Measurements from ENCODE around the gene PTPRG.

DNA sequence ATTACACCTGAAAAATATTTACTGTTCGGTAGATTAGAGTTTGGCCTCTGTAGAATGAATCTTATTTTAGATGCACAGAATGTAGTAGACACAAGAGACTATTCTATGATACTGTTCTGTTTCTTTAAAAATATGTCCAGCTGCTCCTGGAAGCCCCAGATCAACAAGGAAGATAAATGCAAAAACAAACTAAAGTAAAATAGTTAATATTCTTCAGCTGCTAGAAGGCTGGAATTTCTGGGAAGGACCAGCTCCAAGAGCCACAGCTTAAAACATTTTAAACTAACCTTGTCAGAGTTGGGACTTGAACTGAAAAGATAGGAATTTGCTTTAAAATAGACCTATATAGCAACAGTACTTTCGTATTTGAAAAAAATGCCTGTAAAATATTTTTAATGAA, 277.9 kb downstream of the PTPRG start:
- TF ChIP-seq POLR2A (IDR thresholded peaks at IDR 0.05; ENCODE audit: low read length) (no peak), GATA1 (IDR thresholded peaks at IDR 0.05; ENCODE audit: low read depth, low read length) (no peak)
